Thyroid gland (tissue), 4 donors: ENCODE results near the gene EXOC4. TPM values are rescaled to one million over a fixed set of nuclear protein-coding genes. Genes with fewer than 3 reads are reported as not detected.
A peak's percentile ranks its signal among the peaks of the same experiment; 100 is the strongest.

Experiments
- DNase-seq, 2 donors: peaks; one replicate each; pipeline ENCODE4 v3.0.0-alpha.2; 2019
- H3K27ac ChIP-seq, 3 donors: fragments of 200-600 bp; sonication (generic); 1 replicate in 2 of 3; 2 replicates in 1 of 3; pipeline ENCODE4 v1.5.1; 2016 to 2019; ENCODE audit warnings: mild to moderate bottlenecking in 1 of 3, moderate library complexity in 1 of 3
- H3K27me3 ChIP-seq: fragments of 200-600 bp; sonication (generic); one replicate; pipeline ENCODE4 v1.5.1; 2019
- H3K36me3 ChIP-seq, 2 donors: fragments of 200-600 bp; sonication (generic); one replicate each; pipeline ENCODE4 v1.5.1; 2016 to 2019
- H3K4me1 ChIP-seq, 2 donors: fragments of 200-600 bp; sonication (generic); one replicate each; pipeline ENCODE4 v1.5.1; 2017 to 2019
- H3K4me3 ChIP-seq, 3 donors: fragments of 200-600 bp; sonication (generic); replicated peaks in 1 of 3; 1 replicate in 2 of 3; 2 replicates in 1 of 3; pipeline ENCODE4 v1.5.1; 2016; ENCODE audit warnings: mild to moderate bottlenecking in 1 of 3
- H3K9me3 ChIP-seq: fragments of 200-600 bp; sonication (generic); one replicate; pipeline ENCODE4 v1.5.1; 2017
- CTCF ChIP-seq, 6 experiments: fragments of 200-600 bp in 3 of 6; fragments of 450-650 bp in 3 of 6; sonication (generic) in 3 of 6; IDR thresholded peaks; one replicate each; pipeline ENCODE4 v1.5.1; 2016 to 2019; ENCODE audit warnings: antibody characterized with exemption in 6 of 6, mild to moderate bottlenecking in 2 of 6, inconsistent platforms in 1 of 6, moderate library complexity in 1 of 6
- POLR2A ChIP-seq, 2 donors: fragments of 450-650 bp; IDR thresholded peaks; one replicate each; pipeline ENCODE4 v1.6.1; 2017; ENCODE audit warnings: antibody characterized with exemption in 2 of 2, mild to moderate bottlenecking in 2 of 2, moderate library complexity in 1 of 2
- WGBS, 2 donors: methylation state at CpG; one replicate each; pipeline ENCODE4 v1.1.5; 2017; 5-methylcytosine and 5-hydroxymethylcytosine counted together
- intact Hi-C: fragments of 100-400 bp; cut with DNase I; formaldehyde crosslinking; loops from one replicate; pipeline ENCODE4 v1.15.1; 2023
- total RNA-seq, 4 donors: library from RNA; depleted of rRNA; stranded (reverse); fragments of >200 nt; gene quantifications; one replicate each; pipeline ENCODE4 v1.2.3, GENCODE V29; 2016

EXOC4 gene
- total RNA-seq, 4 donors from 2014 or later = 74.0 to 116 (median 107) TPM

GRCh38 chr7:134024739-134025138, 771.9 kb downstream of the EXOC4 start:
- Histone ChIP-seq H3K4me1 (peaks cover 6 to 7% of the 10 kb centered on the region in 2 donors), H3K9me3 (no peaks in the 10 kb centered on the region), H3K36me3 (no peaks in the 10 kb centered on the region), H3K27ac (no peak overlapping the region), H3K27me3 (no peaks in the 10 kb centered on the region), H3K4me3 (no peak overlapping the region)
- intact Hi-C loops = no loop called here
- WGBS, 2 donors = 44 to 62% methylated on average over 2 of the region's 2 CpGs
- TF ChIP-seq POLR2A (IDR thresholded peaks at IDR 0.05) (no peak), CTCF (IDR thresholded peaks at IDR 0.05) (no peak)
- DNase-seq = peak; percentile 50 to 51

DNA sequence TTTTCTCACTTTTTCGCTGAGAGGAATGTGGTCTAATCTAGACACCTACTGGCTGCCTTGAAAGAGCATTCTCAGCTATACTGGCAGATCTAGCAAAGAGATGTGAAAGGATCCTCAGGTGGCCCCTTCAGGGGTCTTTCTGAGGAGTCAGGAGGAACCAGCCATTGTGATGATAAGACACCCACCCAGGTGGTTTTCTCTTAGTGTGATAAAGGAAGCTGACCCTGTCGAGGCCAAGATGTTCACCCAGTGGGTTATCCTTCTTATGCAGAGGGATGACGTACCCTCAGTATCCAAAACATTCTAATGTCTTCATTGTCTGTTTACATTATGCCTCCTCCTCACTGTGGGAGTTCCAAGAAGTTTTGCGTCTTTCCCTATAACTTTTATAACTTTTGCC, 776.0 kb downstream of the EXOC4 start:
- no peak overlapping the region for H3K4me3 ChIP-seq
- H3K9me3 ChIP-seq = no peaks in the 10 kb centered on the region
- intact Hi-C loops = no loop called here
- H3K4me1 ChIP-seq = peaks cover 6 to 7% of the 10 kb centered on the region in 2 donors
- 86 to 90% methylated on average over 4 of the region's 4 CpGs for WGBS, 2 donors
- H3K36me3 ChIP-seq = no peaks in the 10 kb centered on the region
- no peak overlapping the region for H3K27ac ChIP-seq
- no peak for TF ChIP-seq POLR2A (IDR thresholded peaks at IDR 0.05)
- TF ChIP-seq CTCF (IDR thresholded peaks at IDR 0.05) = no peak
- no peaks in the 10 kb centered on the region for H3K27me3 ChIP-seq
- no peak for DNase-seq

DNA sequence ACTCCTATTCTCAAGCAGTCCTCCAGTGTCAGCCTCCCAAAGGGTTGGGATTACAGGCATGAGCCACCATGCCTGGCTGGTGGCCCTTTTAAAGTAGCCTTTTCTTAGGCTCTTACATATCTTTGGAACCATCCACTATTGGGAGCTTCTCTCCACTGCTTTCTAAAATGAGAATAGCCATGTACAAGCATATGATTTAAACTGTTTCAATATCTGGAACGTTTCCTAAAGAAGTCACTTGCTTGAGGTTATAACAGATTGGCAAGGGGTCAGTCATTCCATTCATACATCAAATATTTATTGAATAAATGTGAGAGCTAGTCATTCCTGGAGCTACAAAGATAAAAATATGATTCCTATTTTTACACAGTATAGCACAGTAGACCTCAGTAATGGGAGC, 776.9 kb downstream of the EXOC4 start:
- H3K36me3 ChIP-seq = no peaks in the 10 kb centered on the region
- peaks cover 2 to 3% of the 10 kb centered on the region in 2 donors for H3K4me1 ChIP-seq
- intact Hi-C loops = no loop called here
- no peak for DNase-seq
- no peaks in the 10 kb centered on the region for H3K27me3 ChIP-seq
- 88 to 100% methylated on average over 1 of the region's 1 CpG for WGBS, 2 donors
- no peak overlapping the region for H3K27ac ChIP-seq
- TF ChIP-seq POLR2A (IDR thresholded peaks at IDR 0.05) (no peak), CTCF (IDR thresholded peaks at IDR 0.05) (no peak)
- H3K4me3 ChIP-seq = no peak overlapping the region
- H3K9me3 ChIP-seq = no peaks in the 10 kb centered on the region

GRCh38 chr7:134030460-134030865, 777.6 kb downstream of the EXOC4 start:
- Histone ChIP-seq H3K4me3 (no peak overlapping the region), H3K4me1 (no peaks in the 10 kb centered on the region), H3K27ac (no peak overlapping the region), H3K9me3 (no peaks in the 10 kb centered on the region), H3K36me3 (no peaks in the 10 kb centered on the region), H3K27me3 (no peaks in the 10 kb centered on the region)
- intact Hi-C loops = no loop called here
- WGBS, 2 donors = 71 to 76% methylated on average over 9 of the region's 9 CpGs
- TF ChIP-seq POLR2A (IDR thresholded peaks at IDR 0.05) (no peak), CTCF (IDR thresholded peaks at IDR 0.05) (no peak)
- DNase-seq = no peak

- 91 to 96% methylated on average over 3 of the region's 3 CpGs for WGBS, 2 donors
- intact Hi-C loops = no loop called here
- no peak for DNase-seq
- H3K4me3 ChIP-seq = no peak overlapping the region
- no peaks in the 10 kb centered on the region for H3K27me3 ChIP-seq
- no peaks in the 10 kb centered on the region for H3K9me3 ChIP-seq
- TF ChIP-seq POLR2A (IDR thresholded peaks at IDR 0.05) (no peak), CTCF (IDR thresholded peaks at IDR 0.05) (no peak)
- H3K36me3 ChIP-seq = no peaks in the 10 kb centered on the region
- no peak overlapping the region for H3K27ac ChIP-seq
- no peaks in the 10 kb centered on the region for H3K4me1 ChIP-seq
Observed at GRCh38 chr7:134031835-134032617, 779.1 kb downstream of the EXOC4 start.
